GM21423 (cell line): ENCODE measurements around the gene SHROOM3.
"Not testable (repeated sequence)": the region's sequence is repeated elsewhere in the genome, so short reads cannot be mapped to it uniquely, and the experiment has no call there.

ENCODE experiments used
- ATAC-seq: cut with Tn5 transposase; IDR thresholded peaks from one replicate; pipeline ENCODE4 v1.9.1; 2021; ENCODE audit warnings: mild to moderate bottlenecking, moderate library complexity; ENCODE audit not compliant: unreplicated experiment

SHROOM3 gene

DNA sequence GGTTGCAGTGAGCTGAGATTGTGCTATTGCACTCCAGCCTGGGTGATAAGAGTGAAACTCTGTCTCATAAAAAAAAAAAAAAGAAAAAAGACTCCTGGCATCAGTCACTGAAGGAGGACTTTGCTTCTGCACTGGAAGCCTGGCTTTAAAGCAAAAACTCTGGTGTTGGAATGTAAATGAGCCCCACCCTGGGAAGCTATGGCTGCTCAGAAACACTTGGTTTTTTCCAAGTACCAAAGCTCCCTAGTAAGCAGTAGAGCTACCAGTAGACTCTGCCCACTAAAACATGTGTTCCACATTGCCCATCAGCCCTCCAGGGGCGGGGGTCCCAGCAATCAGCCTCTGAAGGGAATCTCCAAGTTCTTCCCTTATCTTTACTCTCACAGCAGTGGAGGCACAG lies 154.4 kb downstream of the SHROOM3 start:
- ATAC-seq = no peak

DNA sequence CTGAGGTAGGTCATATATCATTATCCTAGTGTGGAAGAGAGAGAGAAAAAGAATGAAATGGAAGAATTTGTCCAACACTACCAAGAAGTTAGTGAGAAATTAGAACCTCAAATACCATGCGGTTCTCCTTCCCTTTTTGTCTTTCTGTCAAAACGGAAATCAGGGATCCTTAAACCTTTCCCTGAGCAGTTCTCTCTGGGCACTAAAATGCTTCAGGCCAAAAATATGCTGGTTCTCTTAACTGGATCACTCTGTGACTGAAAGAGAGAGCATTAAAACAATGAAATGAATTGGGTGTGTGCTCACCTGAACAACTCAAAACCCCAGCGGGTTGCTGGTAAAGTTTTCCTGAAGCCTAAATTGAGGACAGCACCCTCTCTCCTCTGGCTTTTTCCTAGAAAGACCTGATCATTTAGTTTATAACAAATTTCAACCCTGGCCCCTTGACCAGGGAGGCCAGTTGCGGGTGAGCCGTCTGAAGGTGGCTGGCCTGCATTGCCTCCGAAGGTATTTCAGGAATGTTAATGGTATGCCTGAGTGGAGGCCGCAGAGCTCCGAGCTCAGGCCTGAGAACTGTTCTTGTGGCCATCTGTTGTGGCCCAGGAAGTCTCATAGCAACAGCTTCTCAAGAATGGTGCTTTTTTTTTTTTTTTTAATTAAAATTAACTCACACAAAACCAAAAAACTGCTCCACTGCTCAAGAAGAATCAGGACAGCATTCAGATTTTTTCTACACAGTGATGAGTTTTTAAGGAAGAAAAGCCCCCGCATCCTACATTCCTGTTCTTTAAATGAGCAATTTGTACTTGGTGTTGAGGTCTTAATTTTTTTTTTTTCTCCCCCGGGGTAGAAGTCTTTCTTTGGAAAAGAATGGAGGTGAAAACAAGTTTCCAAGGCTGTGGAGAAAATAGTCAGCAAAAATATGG lies 155.1 kb downstream of the SHROOM3 start:
- no peak for ATAC-seq

DNA sequence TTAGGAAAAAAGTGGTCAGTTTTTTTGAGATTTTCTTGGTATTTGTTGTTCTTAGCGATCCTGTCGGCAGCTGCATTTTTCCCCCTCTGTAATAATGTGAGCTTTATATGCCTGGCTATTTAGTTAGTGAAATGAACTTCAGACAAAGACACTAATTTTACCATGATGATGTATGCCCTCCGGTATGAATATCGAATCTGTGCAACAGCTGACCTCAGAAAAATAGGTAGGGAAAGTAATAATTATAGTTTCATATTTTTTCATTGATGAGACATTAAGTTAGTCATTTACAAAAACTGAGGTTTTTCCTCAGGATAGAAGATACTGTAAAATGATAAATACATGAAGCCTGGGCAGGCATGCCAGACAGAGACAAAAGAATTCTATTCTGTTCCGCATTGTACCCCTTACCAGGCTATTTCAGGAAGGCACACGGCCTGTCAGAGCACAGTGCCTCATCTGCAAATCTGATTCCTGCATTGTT lies 155.8 kb downstream of the SHROOM3 start:
- no peak for ATAC-seq

DNA sequence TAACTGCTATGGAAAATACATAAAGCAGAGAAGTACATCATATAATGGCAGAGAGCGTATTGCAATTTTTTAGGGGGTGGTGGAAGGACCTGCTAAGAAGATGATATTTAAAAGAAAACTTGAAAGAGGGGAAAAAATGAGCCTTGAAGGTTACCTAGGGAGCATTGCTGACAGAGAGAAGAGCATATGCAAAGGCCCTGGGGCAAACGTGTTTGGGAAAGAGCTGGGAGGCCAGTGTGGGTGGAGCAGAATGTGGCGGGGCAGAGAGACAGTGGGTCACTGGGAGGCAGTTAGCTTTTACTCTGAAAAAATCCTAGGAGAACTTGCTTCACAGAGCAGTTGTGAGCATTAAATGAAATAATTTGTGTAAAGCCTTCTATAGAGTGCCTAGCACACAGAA lies 157.0 kb downstream of the SHROOM3 start:
- no peak for ATAC-seq

DNA sequence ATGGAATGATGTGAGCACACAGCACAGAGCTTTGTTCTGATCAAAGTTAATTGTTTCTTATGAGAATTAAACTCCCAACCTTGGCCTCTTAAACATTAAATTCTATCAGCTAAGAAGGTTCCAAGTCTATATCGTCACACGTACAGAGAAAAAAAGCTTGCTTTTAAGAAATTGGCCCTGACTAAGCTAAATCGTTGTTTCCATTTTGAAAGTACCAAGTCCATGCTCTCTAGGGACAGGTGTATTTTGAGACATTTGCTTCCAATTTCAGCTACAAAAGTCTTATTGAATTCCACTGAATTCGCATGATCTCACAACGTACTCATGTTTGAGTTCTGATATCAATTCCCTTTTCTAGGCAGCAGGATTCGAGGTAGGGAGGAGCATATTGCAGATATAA lies 157.4 kb downstream of the SHROOM3 start:
- ATAC-seq = no peak

DNA sequence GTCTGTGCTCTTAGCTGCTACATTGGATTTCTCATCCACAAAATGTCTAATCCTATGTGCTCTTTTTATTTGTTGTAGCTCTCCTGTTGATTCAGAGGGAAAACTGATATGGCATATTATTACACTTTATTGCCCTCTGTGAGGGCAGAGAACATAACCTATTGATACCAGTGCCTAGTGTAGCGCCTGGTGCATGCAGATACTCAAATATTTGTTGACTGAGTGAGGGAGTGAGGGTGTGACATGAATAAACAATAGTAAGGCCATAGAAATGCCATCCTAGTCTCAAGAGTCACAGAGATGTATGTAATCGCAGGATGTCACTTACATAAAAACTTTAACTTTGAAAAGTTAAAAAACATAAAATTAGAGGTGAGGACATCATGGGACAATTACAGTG lies 159.1 kb downstream of the SHROOM3 start:
- no peak for ATAC-seq

DNA sequence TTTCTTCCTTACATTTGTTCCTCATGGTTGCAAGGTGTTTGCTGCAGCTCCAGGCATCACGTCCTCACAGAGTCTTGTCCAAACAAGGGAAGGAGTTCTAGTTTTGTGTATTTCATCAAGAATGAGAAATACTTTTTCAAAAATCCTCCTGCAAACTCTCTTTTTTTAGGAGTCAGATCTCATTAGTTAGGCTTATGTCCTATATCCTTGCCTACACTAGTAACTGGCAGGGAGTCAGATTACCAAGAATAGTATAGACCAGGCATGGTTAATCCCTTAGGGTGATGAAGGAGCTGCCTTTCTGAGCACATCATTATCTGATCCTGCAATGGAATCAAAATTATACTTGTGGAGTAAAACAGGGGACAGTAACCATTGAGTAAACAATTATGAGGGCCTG lies 160.4 kb downstream of the SHROOM3 start:
- ATAC-seq = no peak

DNA sequence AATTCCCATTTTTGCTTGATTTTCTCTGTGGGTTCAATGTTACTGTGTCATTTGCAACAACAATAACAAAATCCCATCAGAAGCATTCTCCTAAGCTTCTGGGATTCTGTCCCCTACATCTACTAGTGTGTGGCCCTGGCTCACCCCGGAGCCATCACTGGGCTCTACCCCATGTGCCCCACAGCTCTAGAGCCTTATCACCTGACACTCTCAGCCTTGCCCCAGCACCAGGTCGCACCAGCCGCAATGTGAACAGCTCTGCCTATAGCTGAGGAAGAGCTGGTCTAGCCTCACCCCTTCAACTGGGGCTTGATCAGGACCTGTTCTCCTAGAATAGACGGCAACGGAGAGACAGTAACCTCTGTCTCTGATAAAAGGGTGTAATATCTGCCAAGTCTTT lies 161.7 kb downstream of the SHROOM3 start:
- no peak for ATAC-seq

DNA sequence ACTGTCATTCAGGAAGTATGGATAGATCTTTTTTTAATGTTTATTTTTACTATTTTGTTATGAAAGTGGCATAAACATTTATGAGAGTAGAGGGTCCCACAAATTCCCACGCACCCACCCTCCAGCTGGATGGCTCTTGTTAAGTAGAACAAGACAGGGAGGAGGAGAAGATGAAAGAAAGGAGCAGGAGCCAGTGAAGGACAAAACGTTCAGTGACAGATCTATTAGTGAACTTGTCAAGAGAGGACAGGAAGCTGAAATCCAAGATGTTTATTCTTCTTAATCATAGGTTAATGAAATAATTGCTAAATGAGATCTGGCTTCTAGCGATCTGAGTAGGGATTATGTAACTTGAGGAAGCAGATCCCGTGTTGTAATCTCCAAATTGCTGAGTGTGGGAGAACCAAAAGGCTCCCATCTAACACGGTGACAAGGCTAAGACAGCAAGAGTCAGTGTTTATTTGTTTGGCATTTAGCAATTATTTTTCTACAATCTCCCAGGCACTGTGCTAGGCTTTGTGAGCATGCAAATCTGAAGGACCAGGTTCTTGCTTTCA lies 162.5 kb downstream of the SHROOM3 start:
- ATAC-seq = no peak

DNA sequence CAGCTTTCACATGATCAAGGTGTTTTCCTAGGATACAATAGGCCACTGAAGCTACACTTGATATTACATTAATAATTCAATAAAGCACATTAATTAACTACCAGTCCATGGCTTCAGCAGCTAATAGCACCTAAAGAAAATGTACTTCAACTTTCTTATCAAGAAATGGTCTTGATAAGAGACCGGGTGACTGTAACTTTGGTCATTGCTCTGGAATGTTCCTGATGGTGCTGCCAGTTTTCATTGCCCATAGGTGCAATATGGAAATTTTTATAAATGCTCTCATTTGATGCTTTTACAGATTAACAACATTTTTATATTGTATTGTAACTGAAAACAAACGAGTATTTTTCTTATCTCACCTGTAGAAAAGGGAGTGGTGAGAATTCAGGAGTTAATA lies 165.4 kb downstream of the SHROOM3 start:
- no peak for ATAC-seq

DNA sequence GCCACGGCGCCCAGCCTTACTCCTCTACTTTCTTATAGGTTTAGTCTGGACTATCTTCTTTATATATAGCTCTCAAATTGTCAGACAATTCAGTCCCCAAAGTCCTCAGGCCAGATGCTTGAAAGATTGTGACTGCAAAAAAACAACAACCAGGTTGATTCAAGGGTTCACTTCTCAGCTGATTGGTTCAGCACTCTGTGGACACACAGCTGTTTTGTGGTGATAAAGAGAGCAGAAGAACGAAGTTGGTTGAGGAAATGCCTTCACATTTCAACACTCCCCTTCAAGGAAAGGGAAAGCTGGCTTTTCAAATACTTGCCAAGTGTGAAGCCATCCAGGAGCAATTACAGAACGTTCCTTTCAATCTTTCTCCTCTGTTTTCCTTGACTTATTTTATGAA lies 166.8 kb downstream of the SHROOM3 start:
- ATAC-seq = no peak

DNA sequence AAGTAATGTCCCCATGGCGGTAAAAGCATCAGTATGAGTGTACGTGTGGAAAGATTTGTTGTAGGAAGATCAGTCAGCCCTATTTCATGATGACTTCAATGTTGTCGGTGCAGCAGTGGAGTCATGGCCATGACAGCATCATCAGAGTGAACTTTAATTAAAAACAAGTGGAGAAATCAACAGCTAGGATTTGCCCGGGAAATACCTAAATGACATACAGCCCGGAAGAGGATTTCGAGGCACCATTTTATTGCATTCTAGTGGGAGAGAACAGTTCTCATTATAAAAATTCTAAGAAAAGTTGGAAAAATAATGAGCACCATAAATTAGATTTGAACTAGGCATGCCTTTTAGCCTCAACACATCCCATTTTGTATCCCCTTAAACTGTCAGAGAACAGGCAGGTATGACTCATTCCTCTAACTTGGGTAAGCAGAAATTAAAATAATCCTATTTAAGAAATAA lies 170.1 kb downstream of the SHROOM3 start:
- ATAC-seq = no peak

DNA sequence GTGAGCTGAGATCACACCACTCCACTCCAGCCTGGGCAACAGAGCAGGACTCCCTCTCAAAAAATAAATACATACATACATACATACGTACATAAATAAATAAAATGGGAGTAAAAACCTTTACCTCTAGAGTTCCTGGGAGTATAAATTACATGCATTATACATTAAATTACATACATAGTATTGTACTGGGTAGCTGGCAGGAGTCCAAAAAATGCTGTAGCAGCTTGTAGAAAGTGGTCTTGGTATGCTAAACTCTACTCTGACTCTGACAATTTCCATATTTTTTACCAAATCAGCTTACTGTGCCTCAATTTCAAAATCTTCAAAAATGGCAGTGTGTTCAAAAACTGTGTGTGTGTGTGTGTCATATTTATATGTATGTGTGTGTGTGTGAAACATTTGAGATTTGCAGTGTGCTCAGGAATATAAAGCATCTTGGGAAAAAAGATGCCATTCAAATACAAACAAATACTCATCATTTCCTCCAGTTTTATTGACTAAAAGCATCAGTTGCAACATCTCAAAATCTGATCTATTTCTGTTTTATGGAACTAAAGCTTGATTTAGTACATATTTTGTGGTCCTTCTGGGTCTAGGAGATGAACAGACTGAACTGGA lies 171.7 kb downstream of the SHROOM3 start:
- no peak for ATAC-seq

DNA sequence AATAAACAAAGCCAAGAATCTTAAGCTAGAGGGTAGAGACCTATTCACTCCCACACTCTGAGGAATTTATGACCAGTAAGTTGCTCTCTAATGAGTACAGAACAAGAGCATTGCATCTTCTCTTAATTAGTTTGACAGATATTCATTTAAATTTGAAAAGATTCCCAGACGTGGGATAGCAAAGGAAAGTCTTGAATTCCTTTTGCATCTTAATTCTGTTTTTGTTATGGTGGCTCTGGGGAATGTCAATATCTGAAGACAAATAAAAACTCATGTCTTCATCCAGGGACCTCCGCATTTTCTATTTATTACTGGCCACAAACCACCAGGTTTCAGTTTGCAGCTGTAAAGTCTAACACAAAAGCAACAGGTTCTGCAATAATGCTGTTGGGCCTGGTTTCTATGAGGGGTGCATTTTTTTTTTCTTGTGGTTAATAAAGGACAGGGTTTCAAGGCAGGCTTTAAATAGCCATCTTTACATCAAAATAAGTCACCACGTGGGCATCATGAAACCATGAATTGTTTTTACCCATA lies 172.3 kb downstream of the SHROOM3 start:
- peak; percentile 92 for ATAC-seq

DNA sequence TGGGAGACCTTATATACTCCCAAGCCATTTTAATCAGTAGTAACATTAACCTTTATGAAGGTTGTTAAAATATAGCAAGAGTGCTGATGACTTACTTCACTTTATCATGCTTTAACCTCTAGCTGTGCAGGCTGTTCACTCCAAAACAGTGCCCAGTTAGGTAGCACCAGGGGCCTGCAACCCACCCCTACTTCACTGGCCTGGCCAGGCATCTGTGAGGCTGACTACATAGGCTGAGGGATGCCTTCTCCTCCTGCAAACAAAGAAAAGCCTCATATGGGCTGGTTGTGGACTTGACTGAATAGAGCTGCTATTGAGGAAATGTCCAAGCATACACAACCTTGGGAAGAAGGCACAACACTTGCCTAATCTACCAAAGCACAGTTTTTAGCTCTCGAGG lies 172.8 kb downstream of the SHROOM3 start:
- ATAC-seq = no peak

DNA sequence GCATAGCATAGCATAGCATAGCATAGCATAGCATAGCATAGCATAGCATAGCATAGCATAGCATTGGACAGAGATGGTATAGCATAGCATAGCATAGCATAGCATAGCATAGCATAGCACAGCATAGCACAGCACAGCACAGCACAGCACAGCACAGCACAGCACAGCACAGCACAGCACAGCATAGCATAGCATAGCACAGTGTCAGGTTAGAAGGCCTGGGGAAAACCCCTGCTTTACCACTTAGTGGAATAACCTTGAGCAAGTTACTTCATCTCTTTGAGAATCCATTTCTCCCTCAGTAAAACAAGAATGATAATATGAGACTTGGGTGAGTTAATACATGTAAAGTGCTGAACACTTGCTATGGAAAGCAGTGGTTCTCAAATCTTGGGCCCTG lies 173.5 kb downstream of the SHROOM3 start:
- not testable (repeated sequence) for ATAC-seq

DNA sequence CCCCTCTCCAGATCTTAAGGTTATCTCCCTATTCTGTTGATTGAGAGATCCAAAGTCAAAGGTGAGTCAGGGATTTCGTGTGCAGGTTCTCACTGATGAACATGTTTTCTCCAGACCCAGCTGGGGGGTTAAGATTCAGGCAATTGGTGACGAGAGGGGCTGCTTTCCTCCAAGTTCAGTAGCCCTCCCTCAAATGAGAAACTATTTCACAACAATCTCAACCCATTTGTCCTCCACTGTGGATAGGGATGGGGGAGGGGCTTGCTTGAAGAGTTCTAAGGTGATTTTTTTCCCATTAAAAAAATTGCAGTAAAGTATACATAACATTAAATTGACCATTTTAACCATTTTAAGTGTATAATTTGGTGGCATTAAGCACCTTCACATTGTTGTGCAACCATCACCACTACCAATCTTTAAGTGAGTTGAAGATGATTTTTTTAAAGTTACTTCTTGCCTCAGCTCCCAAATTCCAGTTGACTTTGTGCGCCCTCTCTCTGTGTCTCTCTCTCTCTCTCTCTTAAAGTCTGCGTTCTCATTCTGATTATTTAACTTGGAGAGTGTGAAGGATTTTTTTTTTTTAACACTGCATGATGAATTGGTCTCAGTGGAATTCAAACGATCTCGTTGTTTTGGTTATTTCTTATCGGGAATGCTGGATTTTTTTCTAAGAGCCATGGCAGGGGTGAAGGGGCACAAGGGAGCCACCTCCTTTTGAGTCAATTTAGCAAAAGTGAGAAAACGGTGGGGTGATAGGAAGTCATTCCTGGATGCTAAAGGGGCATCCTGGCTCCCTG lies 175.9 kb downstream of the SHROOM3 start:
- no peak for ATAC-seq

DNA sequence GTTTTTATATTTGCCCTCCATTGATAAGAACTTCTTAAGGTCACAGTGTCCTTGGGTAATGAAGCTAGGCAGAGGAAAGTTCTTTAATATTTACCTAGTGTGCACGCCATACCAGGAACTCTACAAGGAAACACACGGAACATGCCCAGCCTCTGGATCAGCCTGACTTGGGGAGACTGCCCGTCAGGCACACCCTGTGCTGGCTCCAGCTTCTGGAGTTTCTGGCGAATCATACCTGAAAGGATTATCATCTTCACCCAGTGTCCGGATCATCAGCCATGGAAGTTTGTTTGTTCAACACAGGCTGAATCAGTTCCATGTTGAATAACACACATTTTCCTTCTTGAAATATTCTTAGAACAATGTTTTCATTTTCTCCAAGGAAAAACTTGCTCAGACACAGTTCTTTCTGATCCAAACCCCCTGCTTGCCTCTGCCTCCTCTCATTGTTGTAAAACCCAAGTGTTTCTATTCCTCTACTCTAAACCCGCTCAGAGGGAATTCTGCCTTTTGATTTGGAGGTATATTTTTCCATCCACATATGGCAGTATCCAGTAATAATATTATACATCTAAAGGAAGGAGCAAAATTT lies 176.7 kb downstream of the SHROOM3 start:
- ATAC-seq = no peak

DNA sequence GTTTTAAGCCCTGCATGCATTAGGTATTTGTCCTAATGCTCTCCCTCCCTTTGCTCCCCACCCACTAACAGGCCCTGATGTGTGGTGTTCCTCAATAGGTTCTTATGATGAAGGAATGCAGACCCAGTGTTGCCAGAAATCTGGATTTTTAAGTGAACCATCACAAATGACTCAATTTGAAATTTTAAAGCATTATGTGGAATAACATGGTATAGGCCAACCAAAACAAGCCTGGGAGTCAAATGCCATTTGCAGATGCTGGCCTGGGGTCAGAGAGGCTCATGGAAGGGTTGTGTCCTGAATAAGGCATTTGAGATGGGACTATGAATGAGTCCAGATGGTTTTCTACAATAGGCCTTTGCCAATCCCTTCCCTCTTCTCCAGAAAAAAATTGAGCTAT lies 179.6 kb downstream of the SHROOM3 start:
- ATAC-seq = no peak

DNA sequence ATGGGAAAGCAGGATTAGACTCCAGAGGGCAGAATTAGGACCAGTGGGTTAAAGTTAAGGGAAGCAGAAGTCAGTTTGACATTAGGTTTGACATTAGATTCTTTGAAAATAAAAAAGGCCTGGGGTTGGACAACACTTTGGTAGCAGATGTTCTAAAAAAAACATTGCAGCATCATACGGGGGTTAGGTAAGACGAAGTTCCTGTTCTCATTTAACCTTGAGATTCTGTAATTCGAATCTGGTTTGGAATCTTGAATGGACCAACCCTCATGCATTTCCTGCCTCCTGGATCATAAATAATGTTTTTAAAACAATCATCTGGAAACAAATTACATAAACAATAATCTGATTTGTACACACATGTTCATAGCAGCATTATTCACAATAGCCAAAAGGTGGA lies 181.0 kb downstream of the SHROOM3 start:
- ATAC-seq = no peak
